WERI-Rb-1 (cell line): ENCODE data around the gene VPS16.
"Not testable (repeated sequence)": the region's sequence is repeated elsewhere in the genome, so short reads cannot be mapped to it uniquely, and the experiment has no call there.

Source experiments
- DNase-seq: peaks from one replicate; pipeline ENCODE4 v3.0.0-alpha.2; 2020
- H3K27ac ChIP-seq: fragments of 250-450 bp; sonication (Bioruptor Pico); 2 replicates; pipeline ENCODE4 v1.5.1; 2020; ENCODE audit warnings: mild to moderate bottlenecking, moderate library complexity
- H3K27me3 ChIP-seq: fragments of 250-450 bp; sonication (Bioruptor Pico); 2 replicates; pipeline ENCODE4 v1.5.1; 2021; ENCODE audit warnings: mild to moderate bottlenecking, low read depth, moderate library complexity; ENCODE audit not compliant: insufficient read depth, severe bottlenecking
- H3K36me3 ChIP-seq: fragments of 250-450 bp; sonication (Bioruptor Pico); 2 replicates; pipeline ENCODE4 v1.5.1; 2020; ENCODE audit warnings: mild to moderate bottlenecking, moderate library complexity
- H3K4me3 ChIP-seq: 2 replicates; pipeline ENCODE4 v1.5.1; 2011; ENCODE audit warnings: low read depth, mild to moderate bottlenecking, control low read depth, low read length
- H3K9me3 ChIP-seq: fragments of 250-450 bp; sonication (Bioruptor Pico); 2 replicates; pipeline ENCODE4 v1.5.1; 2021; ENCODE audit warnings: mild to moderate bottlenecking, moderate library complexity; ENCODE audit not compliant: severe bottlenecking
- TF ChIP-seq, protein P1 (sequence below): IDR thresholded peaks from 2 replicates; pipeline ENCODE4 v1.5.1; 2011; ENCODE audit warnings: low read depth, mild to moderate bottlenecking, control low read depth, inconsistent platforms, low read length

Gene VPS16

GRCh38 chr20:2894221-2894620 lies 53.7 kb downstream of the VPS16 start:
- Histone ChIP-seq H3K4me3 (no peak overlapping the region), H3K27ac (no peak overlapping the region), H3K36me3 (no peaks in the 10 kb centered on the region), H3K27me3 (no peaks in the 10 kb centered on the region), H3K9me3 (peaks cover 3% of the 10 kb centered on the region)
- TF ChIP-seq, protein P1, sequence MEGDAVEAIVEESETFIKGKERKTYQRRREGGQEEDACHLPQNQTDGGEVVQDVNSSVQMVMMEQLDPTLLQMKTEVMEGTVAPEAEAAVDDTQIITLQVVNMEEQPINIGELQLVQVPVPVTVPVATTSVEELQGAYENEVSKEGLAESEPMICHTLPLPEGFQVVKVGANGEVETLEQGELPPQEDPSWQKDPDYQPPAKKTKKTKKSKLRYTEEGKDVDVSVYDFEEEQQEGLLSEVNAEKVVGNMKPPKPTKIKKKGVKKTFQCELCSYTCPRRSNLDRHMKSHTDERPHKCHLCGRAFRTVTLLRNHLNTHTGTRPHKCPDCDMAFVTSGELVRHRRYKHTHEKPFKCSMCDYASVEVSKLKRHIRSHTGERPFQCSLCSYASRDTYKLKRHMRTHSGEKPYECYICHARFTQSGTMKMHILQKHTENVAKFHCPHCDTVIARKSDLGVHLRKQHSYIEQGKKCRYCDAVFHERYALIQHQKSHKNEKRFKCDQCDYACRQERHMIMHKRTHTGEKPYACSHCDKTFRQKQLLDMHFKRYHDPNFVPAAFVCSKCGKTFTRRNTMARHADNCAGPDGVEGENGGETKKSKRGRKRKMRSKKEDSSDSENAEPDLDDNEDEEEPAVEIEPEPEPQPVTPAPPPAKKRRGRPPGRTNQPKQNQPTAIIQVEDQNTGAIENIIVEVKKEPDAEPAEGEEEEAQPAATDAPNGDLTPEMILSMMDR: no peak
- no peak for DNase-seq

DNA sequence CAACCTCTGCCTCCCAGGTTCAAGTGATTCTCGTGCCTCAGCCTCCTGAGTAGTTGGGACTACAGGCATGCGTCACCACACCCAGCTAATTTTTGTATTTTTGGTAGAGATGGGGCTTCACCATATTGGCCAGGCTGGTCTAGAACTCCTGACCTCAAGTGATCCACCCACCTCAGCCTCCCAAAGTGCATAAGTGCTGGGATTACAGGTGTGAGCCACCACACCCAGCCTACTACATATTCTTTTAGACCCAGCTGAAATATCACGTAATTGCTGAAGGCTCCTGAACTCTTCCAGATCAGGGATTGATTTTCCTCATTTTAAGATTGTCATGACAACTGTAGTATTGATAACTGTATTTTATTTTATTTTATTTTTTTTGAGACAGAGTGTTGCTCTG lies 54.6 kb downstream of the VPS16 start:
- not testable (repeated sequence) for DNase-seq, H3K4me3 ChIP-seq, H3K36me3 ChIP-seq, H3K27ac ChIP-seq, H3K27me3 ChIP-seq, H3K9me3 ChIP-seq

GRCh38 chr20:2899243-2899642 lies 58.7 kb downstream of the VPS16 start:
- no peak for DNase-seq
- no peak overlapping the region for H3K4me3 ChIP-seq
- no peaks in the 10 kb centered on the region; the same call in 1 of the 2 replicates for H3K36me3 ChIP-seq
- TF ChIP-seq, protein P1: no peak
- H3K27me3 ChIP-seq: no peaks in the 10 kb centered on the region
- peaks cover 3% of the 10 kb centered on the region for H3K9me3 ChIP-seq
- no peak overlapping the region for H3K27ac ChIP-seq

GRCh38 chr20:2900845-2901592 lies 60.5 kb downstream of the VPS16 start:
- no peaks in the 10 kb centered on the region for H3K9me3 ChIP-seq
- no peaks in the 10 kb centered on the region; the same call in 1 of the 2 replicates for H3K36me3 ChIP-seq
- no peak overlapping the region for H3K4me3 ChIP-seq
- no peak for DNase-seq
- TF ChIP-seq, protein P1: no peak
- H3K27ac ChIP-seq: no peak overlapping the region
- no peaks in the 10 kb centered on the region for H3K27me3 ChIP-seq

DNA sequence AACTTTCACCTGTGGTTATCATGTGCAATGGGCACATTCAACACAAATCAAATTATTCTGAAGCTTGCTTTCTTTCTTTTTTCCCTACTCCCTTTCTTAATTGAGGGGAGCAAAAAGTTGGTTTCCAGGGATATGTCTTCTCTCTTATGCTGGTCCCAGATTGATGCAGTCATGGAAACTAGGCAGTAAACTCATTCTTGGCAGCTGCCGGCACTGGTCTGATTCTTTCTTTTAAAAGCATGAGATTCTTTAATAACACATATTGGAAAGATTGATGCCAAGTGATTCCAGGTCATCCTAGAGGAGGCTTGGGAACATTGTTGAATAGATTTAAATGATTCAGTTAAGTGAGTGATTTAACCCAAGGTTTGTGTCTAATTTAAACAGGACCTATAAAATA lies 61.7 kb downstream of the VPS16 start:
- no peaks in the 10 kb centered on the region; the same call in 1 of the 2 replicates for H3K36me3 ChIP-seq
- TF ChIP-seq, protein P1: no peak
- H3K27ac ChIP-seq: no peak overlapping the region
- no peak for DNase-seq
- H3K27me3 ChIP-seq: no peaks in the 10 kb centered on the region
- no peak overlapping the region for H3K4me3 ChIP-seq
- no peaks in the 10 kb centered on the region for H3K9me3 ChIP-seq

- TF ChIP-seq, protein P1: no peak
- H3K9me3 ChIP-seq: no peaks in the 10 kb centered on the region
- no peaks in the 10 kb centered on the region; the same call in 1 of the 2 replicates for H3K36me3 ChIP-seq
- H3K27ac ChIP-seq: no peak overlapping the region
- no peaks in the 10 kb centered on the region for H3K27me3 ChIP-seq
- DNase-seq: no peak
- no peak overlapping the region for H3K4me3 ChIP-seq
These were observed 62.3 kb downstream of the VPS16 start for GRCh38 chr20:2902818-2903217.
